Hepatocyte (in vitro differentiated cells): ENCODE data around the gene KRTAP2-2. TPM values are rescaled to one million over a fixed set of nuclear protein-coding genes. Genes with fewer than 3 reads are reported as not detected.
"Not testable (repeated sequence)": the region's sequence is repeated elsewhere in the genome, so short reads cannot be mapped to it uniquely, and the experiment has no call there.

Source experiments
- DNase-seq: peaks from one replicate; pipeline ENCODE4 v3.0.0-alpha.2; 2016; ENCODE audit warnings: low spot score
- H2AFZ ChIP-seq: fragments of 200-600 bp; sonication (generic); 2 replicates; pipeline ENCODE4 v1.6.0; 2016; ENCODE audit warnings: antibody characterized with exemption, mild to moderate bottlenecking
- H3K27ac ChIP-seq: fragments of 200-600 bp; sonication (generic); 2 replicates; pipeline ENCODE4 v1.5.1; 2016; ENCODE audit warnings: mild to moderate bottlenecking
- H3K27me3 ChIP-seq: fragments of 200-600 bp; sonication (generic); 2 replicates; pipeline ENCODE4 v1.6.1; 2016
- H3K36me3 ChIP-seq: fragments of 200-600 bp; sonication (generic); replicated peaks from 2 replicates; pipeline ENCODE4 v1.5.1; 2016; ENCODE audit warnings: low read depth; ENCODE audit not compliant: insufficient read depth
- H3K4me1 ChIP-seq: fragments of 200-600 bp; sonication (generic); 2 replicates; pipeline ENCODE4 v1.5.1; 2016; ENCODE audit warnings: mild to moderate bottlenecking, moderate library complexity; ENCODE audit not compliant: insufficient read depth
- H3K4me2 ChIP-seq: fragments of 200-600 bp; sonication (generic); 2 replicates; pipeline ENCODE4 v1.6.0; 2016
- H3K4me3 ChIP-seq: fragments of 200-600 bp; sonication (generic); 2 replicates; pipeline ENCODE4 v1.5.1; 2016; ENCODE audit warnings: mild to moderate bottlenecking
- H3K79me2 ChIP-seq: fragments of 200-600 bp; sonication (generic); 2 replicates; pipeline ENCODE4 v1.6.0; 2017; ENCODE audit warnings: mild to moderate bottlenecking
- H3K9me2 ChIP-seq: fragments of 200-600 bp; sonication (generic); replicated peaks from 2 replicates; pipeline ENCODE4 v1.6.0; 2017; ENCODE audit warnings: mild to moderate bottlenecking; ENCODE audit not compliant: insufficient read depth
- H3K9me3 ChIP-seq: fragments of 200-600 bp; sonication (generic); 2 replicates; pipeline ENCODE4 v1.5.1; 2016; ENCODE audit warnings: low read depth, mild to moderate bottlenecking
- H4K20me1 ChIP-seq: fragments of 200-600 bp; sonication (generic); 2 replicates; pipeline ENCODE4 v1.6.0; 2016; ENCODE audit warnings: mild to moderate bottlenecking; ENCODE audit not compliant: insufficient read depth, poor library complexity, severe bottlenecking
- CTCF ChIP-seq: fragments of 200-600 bp; sonication (generic); IDR thresholded peaks from 2 replicates; pipeline ENCODE4 v1.5.1; 2016; ENCODE audit warnings: antibody characterized with exemption, mild to moderate bottlenecking; ENCODE audit not compliant: poor library complexity
- EZH2 ChIP-seq: fragments of 200-600 bp; sonication (generic); IDR thresholded peaks from 2 replicates; pipeline ENCODE4 v1.6.1; 2016; ENCODE audit warnings: antibody characterized with exemption, mild to moderate bottlenecking, borderline replicate concordance
- EZH2phosphoT487 ChIP-seq: fragments of 200-600 bp; sonication (generic); IDR thresholded peaks from one replicate; pipeline ENCODE4 v1.6.1; 2018; ENCODE audit warnings: antibody characterized with exemption, mild to moderate bottlenecking, low read depth, moderate library complexity; ENCODE audit not compliant: unreplicated experiment, severe bottlenecking
- WGBS: methylation state at CpG from one replicate; pipeline ENCODE4 v1.1.6; 2016; ENCODE audit warnings: low lambda C conversion rate; ENCODE audit errors: missing lambda C conversion rate; 5-methylcytosine and 5-hydroxymethylcytosine counted together
- polyA plus RNA-seq: library from polyadenylated mRNA; unstranded; fragments of >200 nt; fragmentation: Nextera tagmentation; extraction: Ambion mirVana; gene quantifications from 2 replicates; pipeline ENCODE4 v1.2.1, GENCODE V29; 2016
- total RNA-seq: library from RNA; depleted of rRNA; stranded (reverse); fragments of >200 nt; gene quantifications from 2 replicates; pipeline ENCODE4 v1.2.3, GENCODE V29; 2014

KRTAP2-2 gene
- total and polyA plus RNA-seq, 2 experiments from 2014 or later = not detected

DNA sequence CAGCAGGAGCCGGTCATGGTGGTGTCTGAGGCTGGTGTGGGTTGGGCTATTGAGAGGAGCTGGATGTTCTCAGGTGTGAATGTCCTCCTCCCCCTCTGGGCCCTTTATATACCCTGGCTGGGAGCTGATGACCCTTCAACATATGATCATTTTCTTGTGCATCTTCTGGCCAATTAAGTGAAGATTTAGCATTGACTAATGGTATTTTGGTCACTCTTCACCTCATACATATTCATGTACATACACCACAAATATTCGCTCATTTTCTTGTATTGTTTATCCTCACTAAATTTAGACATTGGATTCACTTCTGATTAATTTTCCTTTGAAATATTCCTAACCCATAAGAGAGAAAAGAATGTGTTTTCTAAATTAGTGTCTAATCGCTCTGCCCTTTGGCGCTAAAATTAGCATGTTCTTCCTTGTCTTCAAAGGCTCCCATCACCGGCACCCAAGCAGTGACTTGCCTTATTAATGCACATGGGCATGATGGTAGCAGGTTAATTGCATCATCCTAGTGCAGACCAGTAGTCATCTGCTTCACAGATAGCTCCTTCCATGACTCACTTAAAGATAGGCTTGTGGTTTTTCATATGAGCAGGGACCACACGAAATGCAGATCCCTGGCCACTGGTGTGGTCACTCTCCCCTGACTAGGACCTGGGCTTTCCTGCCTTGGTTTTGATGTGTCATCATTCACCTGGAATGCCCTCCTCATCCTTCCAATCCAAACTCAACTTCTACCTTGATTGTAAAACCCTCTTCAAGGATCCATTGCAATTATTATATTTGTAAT lies 11.0 kb upstream of the KRTAP2-2 start, which contains the start of gene KRTAP2-4:
Gene KRTAP2-4, minus strand, starts transcription at position 51 of the 796 bp plus-strand sequence. Its CDS starts 34 bp downstream, at position 17.
- Histone ChIP-seq H4K20me1 (no peaks in the 10 kb centered on the region), H3K9me2 (no peaks in the 10 kb centered on the region), H3K4me1 (no peaks in the 10 kb centered on the region), H3K4me3 (no peak within 1 kb of the TSS), H3K36me3 (no peaks in the 10 kb centered on the region), H3K27ac (no peak within 1 kb of the TSS), H3K27me3 (no peaks in the 10 kb centered on the region), H3K9me3 (no peaks in the 10 kb centered on the region), H3K79me2 (no peaks in the 10 kb centered on the region), H2AFZ (no peak within 1 kb of the TSS), H3K4me2 (no peak within 1 kb of the TSS)
- 87% methylated on average over 5 of the region's 6 CpGs for WGBS
- no peak for TF ChIP-seq CTCF
- TF ChIP-seq EZH2 = no peak
- TF ChIP-seq EZH2phosphoT487 = no peak
- DNase-seq = no peak

- H3K9me2 ChIP-seq, H3K4me2 ChIP-seq, H3K27me3 ChIP-seq, H3K27ac ChIP-seq, H4K20me1 ChIP-seq, H3K79me2 ChIP-seq, H3K4me3 ChIP-seq, H2AFZ ChIP-seq, H3K9me3 ChIP-seq, H3K4me1 ChIP-seq, DNase-seq, H3K36me3 ChIP-seq: not testable (repeated sequence)
- WGBS = 75% methylated on average over 7 of the region's 16 CpGs
These were observed 10.1 kb upstream of the KRTAP2-2 start for GRCh38 chr17:41065016-41065689.

DNA sequence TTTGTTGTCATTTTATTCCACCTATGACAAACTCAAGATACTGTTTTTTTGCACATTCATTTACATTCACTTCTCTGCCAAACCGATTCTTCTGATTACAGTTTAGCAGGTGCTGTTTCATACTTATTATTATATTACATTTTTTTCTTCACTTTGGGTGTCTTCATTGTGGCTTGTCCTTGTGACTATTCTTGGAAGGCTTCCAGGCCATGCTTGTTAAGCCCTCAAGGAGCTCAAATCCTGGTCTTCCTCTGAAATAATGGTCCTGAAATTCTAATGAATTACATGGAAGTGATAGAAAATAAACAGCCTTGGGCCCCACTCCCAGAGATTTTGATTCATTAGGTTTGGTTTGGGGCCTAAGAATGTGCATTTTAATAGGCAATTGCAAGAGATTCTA lies 9.3 kb upstream of the KRTAP2-2 start:
- H3K27me3 ChIP-seq = no peaks in the 10 kb centered on the region
- WGBS = 96% methylated on average over 1 of the region's 1 CpG
- no peaks in the 10 kb centered on the region for H4K20me1 ChIP-seq
- no peak for DNase-seq
- H2AFZ ChIP-seq = no peak overlapping the region
- H3K9me3 ChIP-seq = no peaks in the 10 kb centered on the region
- H3K27ac ChIP-seq = no peak overlapping the region
- TF ChIP-seq EZH2phosphoT487 = no peak
- no peak for TF ChIP-seq CTCF
- TF ChIP-seq EZH2 = no peak
- H3K4me2 ChIP-seq = no peak overlapping the region
- no peaks in the 10 kb centered on the region for H3K36me3 ChIP-seq
- H3K4me3 ChIP-seq = no peak overlapping the region
- no peaks in the 10 kb centered on the region for H3K4me1 ChIP-seq
- no peaks in the 10 kb centered on the region for H3K9me2 ChIP-seq
- no peaks in the 10 kb centered on the region for H3K79me2 ChIP-seq

- Histone ChIP-seq H3K36me3 (no peaks in the 10 kb centered on the region), H3K9me3 (no peaks in the 10 kb centered on the region), H3K27ac (no peak overlapping the region), H3K9me2 (no peaks in the 10 kb centered on the region), H3K27me3 (no peaks in the 10 kb centered on the region), H3K4me1 (no peaks in the 10 kb centered on the region), H3K4me2 (no peak overlapping the region), H3K79me2 (no peaks in the 10 kb centered on the region), H2AFZ (no peak overlapping the region), H4K20me1 (no peaks in the 10 kb centered on the region), H3K4me3 (no peak overlapping the region)
- WGBS = 79% methylated on average over 4 of the region's 4 CpGs
- TF ChIP-seq CTCF = no peak
- TF ChIP-seq EZH2phosphoT487 = no peak
- TF ChIP-seq EZH2 = no peak
- no peak for DNase-seq
These were observed 8.4 kb upstream of the KRTAP2-2 start for GRCh38 chr17:41063449-41063848.
